NCI-H187 treated with DMSO at 0.1 percent for 48 hours (cell line): Measurements from ENCODE around the gene AOC2.
"Not testable (repeated sequence)": the region's sequence is repeated elsewhere in the genome, so short reads cannot be mapped to it uniquely, and the experiment has no call there.

Experiments
- DNase-seq: peaks from one replicate; lab custom pipeline; 2025; lab: John Stamatoyannopoulos, UW

Gene AOC2

DNA sequence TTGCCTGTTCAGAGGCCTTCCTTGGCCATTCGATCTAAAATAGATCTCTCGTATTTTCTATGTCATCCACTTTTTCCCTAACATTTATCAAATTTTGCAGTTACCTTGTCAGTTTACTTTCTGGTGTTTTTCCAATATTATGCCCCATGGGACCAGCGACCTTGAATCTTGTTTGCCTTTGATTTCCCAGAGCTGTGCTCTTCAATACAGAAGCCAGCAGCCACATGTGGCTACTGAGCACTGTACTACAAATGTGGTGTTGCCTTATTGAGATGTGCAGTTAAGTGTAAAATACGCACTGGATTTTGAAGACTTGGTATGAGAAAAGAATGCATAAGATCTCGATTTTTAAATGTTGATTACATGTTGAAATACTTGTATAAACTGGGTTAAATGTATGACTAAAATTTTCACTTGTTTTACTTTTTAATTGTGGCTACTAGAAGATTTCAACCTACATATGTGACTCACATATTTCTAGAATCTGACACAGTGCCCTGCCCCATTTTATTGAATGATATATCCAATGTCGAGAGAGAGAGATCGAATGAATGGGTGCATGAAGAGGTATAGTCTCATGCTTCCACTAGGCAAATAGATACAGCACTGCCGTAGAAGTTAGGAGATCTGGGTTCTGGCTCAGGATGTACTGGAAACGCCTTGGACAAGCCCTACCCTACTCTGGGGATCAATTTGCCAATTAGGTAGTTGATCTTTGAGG lies 12.0 kb upstream of the AOC2 start:
- no peak for DNase-seq

DNA sequence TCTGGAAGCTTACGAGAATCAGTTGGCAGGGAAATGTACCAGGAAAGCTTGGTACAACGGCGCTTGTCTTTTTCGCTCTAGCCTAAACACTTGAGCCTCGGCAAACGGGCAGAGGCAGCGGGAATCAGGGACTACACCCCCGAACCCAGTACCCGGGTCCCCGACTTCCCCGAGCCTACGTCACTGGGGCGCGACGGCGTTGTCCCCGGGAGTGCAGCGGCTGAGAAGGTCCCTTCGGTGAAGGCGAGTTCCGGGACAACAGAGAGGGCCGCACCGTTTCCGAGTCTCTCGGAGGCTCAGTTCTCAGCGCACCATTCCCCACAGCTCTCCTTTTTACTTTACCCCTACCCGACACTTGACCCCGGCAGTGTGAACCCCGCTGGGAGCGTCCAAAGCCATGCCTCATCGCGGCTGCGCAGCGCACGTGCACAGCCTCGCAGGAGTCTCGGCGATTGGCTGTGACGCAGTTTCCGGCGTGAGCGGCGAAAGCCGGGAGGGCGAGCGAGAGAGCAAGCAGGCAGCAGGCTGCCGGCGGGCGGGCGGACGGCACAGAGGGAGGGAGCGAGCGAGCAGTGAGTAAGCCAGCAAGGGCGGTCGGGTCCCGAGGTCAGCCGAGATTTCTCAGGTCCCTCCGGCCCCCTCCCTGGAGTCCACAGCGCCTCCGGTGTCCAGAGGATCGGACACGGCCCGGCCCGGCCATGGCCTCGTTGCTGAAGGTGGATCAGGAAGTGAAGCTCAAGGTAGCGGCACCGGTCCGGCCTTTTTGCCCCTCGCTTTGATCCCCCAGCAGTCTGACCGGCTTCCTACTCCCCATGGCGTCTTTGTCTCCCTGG lies 11.2 kb upstream of the AOC2 start, which contains the start of gene PSME3:
TSS of gene PSME3 (plus strand) at position 464 of the 833 bp plus-strand sequence. CDS start at position 699, 235 bp downstream.
- no peak for DNase-seq

GRCh38 chr17:42833767-42834422 lies 10.5 kb upstream of the AOC2 start:
- DNase-seq, result no peak

GRCh38 chr17:42835732-42836131 lies 8.6 kb upstream of the AOC2 start:
- no peak for DNase-seq

DNA sequence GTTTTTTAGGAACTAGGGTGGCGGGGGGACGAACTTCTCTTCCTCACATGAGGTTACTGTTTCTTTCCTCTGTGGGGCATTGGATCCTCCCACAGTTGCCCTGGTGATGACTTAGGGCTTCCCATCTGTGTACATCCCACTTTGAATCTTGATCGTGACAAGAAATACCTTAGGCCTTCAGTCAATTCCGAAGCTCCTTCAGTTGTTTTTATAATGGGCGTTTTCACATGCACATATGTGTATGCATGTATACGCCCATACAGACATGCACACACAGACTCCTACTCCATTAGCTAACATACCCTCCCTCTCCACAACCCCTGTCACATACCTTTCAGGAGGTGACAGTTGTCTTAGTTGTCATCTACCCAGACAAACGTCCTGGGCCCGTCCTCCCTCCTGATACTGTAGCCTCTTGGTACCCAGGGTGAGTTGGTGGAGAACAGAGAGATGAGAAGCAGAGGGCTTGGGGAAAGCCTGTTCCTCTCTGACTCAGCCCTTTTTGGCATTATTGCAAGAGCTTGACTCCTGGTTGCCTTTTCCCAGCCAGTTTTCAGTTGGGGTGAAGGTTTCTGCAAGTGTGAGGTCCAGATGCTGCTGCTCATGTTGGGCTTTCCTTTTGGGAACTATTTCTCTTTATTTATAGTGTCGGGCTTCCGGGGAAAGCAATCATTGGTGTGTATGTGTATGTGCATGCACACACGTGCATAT lies 2.2 kb upstream of the AOC2 start:
- DNase-seq, result no peak

DNA sequence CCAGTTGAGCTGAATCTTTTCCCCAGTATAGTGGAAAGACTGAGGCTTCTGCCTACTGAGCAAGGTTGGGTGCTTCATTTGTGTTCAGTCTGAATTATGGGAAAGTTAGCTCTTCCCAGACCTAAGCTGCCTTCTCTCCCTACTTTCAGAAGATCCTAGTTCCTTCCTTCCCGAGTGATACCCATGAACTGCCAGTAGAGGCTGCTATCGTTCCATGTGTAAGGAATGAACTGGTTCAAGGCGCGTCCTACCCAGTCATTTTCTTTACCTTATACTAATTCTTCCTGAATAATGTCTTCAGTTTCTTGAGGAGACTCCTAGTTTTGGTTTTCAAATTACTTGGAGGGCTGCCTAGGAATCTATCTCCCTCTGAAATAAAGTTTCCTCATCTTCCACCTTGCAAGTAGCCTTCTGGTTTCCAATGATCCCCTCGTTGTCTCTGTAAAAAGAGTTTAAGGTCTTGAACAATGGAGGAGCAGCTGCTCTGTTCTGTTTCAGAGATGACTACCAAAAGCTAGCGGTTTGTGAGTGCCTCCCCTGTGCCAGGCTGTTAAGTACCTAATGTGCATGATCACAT lies 934 bp upstream of the AOC2 start:
- DNase-seq, result no peak

- no peak for DNase-seq
Observed at GRCh38 chr17:42844761-42845555, 578 bp downstream of the AOC2 start.

- no peak for DNase-seq
Observed at GRCh38 chr17:42845556-42845917, 1.2 kb downstream of the AOC2 start.

DNA sequence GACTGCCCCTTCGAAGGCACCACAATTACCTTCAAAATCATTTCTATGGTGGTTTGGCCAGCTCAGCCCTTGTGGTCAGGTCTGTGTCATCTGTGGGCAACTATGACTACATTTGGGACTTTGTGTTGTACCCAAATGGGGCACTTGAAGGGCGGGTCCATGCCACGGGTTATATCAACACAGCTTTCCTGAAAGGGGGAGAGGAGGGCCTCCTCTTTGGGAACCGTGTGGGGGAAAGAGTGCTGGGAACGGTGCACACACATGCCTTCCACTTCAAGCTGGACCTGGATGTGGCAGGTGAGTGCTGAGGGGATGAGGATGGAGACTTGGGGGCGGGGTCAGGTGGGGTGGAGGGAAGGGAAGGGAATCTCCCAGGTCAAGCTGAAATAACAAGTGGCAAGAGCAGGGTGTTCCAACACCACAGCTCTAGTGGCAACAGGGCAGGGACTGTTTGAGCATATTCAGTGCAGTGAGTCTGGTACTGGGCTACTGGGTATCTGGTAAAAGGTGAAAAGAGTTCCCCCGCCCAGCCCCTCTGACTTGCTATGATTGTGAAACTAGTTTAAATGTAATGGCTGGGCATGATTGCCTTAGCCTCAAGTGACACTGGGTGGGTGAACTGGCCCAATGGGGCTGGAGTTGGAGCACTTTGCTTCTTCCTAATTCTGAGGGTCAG lies 1.7 kb downstream of the AOC2 start:
- no peak for DNase-seq

DNA sequence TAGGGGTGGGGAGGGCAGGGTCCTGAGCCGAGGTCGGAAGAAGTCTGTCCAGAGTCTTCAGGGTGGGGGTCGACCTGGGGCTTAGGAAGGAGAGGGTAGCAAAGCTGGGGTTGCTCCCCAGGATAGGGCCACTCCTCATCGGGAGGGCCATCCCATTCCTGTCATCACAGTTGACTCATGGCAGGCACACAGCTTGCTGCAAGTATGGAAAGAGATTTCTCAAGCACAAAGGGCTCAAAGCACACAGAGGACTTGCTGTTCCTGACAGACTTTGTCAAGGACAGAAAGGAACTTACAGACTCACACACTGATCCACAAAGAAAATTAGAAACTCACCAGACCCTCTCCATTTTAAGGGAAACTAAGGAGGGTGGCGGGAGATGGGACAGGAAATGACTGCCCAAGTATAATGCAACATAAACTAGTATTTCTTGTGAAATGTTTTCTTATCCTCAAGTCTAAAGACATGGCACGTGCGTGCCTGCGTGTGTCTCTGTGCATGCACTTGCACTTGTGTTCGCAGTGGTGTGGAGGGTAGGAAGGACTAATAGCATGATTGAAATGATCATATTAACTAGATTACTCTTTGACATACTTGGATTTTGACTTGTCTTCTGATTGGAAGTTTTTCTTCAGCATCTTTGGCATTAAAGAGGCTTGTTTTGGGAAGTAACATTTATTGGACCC lies 2.4 kb downstream of the AOC2 start:
- DNase-seq, result no peak

DNA sequence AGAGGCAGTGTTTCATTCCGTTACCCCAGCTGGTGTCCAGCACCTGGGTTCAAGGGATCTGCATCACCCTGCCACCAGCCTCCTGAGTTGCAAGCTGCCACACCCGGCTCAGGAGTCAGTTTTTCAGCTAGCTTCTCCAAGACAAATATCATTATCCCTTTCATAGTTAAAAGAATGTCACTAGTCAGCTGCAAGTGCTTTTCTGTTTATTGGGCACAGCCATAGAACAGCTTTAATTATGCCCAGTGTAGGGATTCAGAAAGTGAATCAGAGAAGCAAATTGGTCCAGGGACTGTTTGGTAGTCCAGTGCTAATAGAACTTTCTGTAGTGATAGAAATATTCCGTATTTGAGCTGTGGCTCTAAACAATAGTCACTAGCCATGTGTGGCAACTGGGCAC lies 3.7 kb downstream of the AOC2 start:
- DNase-seq, result no peak

- no peak for DNase-seq
Observed at GRCh38 chr17:42849031-42849430, 4.7 kb downstream of the AOC2 start.

DNA sequence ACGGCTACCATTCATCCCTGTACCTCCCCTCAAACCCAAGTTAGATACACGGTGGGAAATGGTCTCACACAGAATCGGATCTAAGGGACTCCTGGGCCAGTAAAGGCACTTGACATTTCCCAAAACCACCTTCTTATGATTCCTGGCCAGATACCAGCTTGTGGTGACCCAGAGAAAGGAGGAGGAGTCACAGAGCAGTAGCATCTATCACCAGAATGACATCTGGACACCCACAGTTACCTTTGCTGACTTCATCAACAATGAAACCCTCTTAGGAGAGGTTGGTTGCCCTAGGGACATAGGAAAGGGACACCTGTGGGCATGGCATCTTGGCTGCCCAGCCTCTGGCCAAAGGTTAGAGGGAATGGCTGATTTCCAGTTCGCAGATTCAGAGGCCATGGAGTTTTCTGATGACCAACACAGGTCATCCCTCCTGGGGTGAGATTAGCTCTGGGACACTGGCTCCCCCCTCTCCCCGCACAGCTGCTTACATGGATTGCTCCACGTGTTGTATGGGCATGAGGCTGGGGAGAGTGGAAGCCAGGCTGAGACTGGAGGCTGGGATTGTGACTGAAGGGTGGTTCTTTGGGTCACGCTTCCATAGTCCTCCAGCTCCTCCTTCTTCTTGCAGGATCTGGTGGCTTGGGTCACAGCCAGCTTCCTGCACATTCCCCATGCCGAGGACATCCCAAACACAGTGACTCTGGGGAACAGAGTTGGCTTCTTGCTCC lies 5.2 kb downstream of the AOC2 start:
- no peak for DNase-seq

GRCh38 chr17:42850954-42851353 lies 6.6 kb downstream of the AOC2 start, which contains the start of gene AOC3:
Gene AOC3, plus strand, starts transcription at chr17:42851199. Its CDS starts 145 bp downstream, at chr17:42851344.
- no peak for DNase-seq

GRCh38 chr17:42851371-42852240 lies 7.2 kb downstream of the AOC2 start:
- not testable (repeated sequence) for DNase-seq

DNA sequence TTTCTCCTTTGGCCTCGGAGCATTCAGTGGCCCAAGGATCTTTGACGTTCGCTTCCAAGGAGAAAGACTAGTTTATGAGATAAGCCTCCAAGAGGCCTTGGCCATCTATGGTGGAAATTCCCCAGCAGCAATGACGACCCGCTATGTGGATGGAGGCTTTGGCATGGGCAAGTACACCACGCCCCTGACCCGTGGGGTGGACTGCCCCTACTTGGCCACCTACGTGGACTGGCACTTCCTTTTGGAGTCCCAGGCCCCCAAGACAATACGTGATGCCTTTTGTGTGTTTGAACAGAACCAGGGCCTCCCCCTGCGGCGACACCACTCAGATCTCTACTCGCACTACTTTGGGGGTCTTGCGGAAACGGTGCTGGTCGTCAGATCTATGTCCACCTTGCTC lies 8.0 kb downstream of the AOC2 start:
- no peak for DNase-seq

DNA sequence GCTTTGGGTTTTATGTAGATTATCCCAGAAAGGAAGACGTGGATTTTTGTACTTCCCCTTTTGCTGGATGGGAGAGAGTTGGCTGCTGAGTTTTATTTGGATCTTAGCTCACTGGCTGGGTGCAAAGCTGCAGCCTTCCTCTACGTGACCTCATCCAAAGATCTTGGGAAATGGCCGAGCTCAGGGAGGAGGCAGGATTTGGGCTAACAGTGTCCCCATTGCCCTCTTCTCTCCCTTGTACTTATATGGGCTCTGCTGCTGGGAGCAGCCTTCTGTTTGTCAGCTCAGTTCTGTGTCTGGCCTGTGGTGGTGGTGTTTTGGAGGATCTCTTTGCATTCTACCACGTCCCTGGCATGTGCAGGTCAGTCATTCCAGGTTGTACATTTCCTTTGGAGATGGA lies 8.6 kb downstream of the AOC2 start:
- no peak for DNase-seq

GRCh38 chr17:42853597-42853967 lies 9.2 kb downstream of the AOC2 start:
- DNase-seq, result no peak
